ENCODE results near the gene TM9SF1. TPM values are rescaled to one million over a fixed set of nuclear protein-coding genes. Genes with fewer than 3 reads are reported as not detected.

TM9SF1 gene
- total RNA-seq, 1 donor from 2014 or later: 48.9 TPM

GRCh38 chr14:24234095-24235005, 39.1 kb upstream of the TM9SF1 start:
- intact Hi-C loops (cut with DNase I): no loop called here
- Histone ChIP-seq H3K9me3 (no peaks in the 10 kb centered on the region), H3K4me1 (peaks cover 43% of the 10 kb centered on the region), H3K27me3 (ENCODE audit: low read depth) (no peaks in the 10 kb centered on the region), H3K36me3 (peaks cover 53% of the 10 kb centered on the region), H3K4me3 (no peak overlapping the region), H3K27ac (no peak overlapping the region)
- ATAC-seq: no peak
- TF ChIP-seq, protein P1, sequence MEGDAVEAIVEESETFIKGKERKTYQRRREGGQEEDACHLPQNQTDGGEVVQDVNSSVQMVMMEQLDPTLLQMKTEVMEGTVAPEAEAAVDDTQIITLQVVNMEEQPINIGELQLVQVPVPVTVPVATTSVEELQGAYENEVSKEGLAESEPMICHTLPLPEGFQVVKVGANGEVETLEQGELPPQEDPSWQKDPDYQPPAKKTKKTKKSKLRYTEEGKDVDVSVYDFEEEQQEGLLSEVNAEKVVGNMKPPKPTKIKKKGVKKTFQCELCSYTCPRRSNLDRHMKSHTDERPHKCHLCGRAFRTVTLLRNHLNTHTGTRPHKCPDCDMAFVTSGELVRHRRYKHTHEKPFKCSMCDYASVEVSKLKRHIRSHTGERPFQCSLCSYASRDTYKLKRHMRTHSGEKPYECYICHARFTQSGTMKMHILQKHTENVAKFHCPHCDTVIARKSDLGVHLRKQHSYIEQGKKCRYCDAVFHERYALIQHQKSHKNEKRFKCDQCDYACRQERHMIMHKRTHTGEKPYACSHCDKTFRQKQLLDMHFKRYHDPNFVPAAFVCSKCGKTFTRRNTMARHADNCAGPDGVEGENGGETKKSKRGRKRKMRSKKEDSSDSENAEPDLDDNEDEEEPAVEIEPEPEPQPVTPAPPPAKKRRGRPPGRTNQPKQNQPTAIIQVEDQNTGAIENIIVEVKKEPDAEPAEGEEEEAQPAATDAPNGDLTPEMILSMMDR (IDR thresholded peaks at IDR 0.05): no peak
- DNase-seq: no peak

DNA sequence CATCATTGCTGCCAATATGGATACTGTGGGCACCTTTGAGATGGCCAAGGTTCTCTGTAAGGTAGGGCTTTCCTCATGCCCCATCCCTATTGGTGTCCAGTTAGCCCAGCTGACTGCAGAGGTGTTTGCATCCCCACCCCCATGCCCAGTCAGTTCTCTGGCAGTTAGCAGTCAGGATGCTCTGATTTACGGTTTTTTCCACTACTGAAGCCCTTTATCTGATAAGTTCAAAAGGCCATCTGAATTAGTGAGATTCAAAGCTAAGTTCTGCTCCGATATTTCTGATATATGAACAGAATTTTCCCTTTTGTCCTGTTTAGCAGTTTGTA, 38.3 kb upstream of the TM9SF1 start:
- TF ChIP-seq, protein P1 (IDR thresholded peaks at IDR 0.05): no peak
- peak overlapping the region; percentile 91 for H3K27ac ChIP-seq
- peaks cover 44% of the 10 kb centered on the region for H3K36me3 ChIP-seq
- H3K4me1 ChIP-seq: peaks cover 34% of the 10 kb centered on the region
- peak overlapping the region; percentile 83 for H3K4me3 ChIP-seq
- ATAC-seq (no peak), DNase-seq (no peak)
- intact Hi-C loops (cut with DNase I): no loop called here
- no peaks in the 10 kb centered on the region for H3K27me3 ChIP-seq (ENCODE audit: low read depth)
- H3K9me3 ChIP-seq: no peaks in the 10 kb centered on the region

DNA sequence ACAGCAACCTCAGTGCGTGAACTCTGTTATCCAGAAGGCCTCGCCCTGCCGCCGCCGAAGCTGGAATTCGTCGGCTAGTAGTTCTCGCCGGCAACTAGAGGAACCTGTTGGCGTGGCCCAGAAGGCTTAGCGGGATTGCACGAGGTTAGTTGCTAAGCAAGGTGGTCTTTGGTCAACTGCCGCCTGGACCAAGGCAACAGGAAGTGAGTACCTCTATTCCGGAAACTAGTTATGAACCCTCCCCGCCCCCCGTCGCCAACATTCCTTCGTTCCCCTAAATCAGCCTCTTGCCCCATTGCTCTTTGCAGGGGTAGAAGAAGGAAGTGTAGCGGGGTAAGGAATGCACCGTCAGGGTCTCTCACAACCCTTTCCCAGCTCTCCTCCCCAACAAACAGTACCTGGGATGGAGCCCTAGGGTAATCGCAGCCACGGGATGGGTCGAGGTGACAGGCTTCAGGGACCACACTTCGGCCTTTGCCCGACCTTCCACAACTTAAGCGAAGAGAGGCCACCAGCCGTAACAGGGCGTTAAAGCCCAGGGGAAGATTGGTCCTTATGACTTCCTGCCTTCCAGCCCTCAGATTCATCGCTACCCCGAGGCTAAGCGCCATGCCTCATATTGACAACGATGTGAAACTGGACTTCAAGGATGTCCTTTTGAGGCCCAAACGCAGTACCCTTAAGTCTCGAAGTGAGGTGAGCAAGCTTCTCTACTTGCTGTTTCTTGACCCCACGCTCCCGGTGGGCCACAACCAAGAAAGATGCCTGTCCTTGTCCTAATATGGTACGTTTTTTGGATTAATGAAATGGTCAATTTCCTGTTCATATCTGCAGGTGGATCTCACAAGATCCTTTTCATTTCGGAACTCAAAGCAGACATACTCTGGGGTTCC, 37.6 kb upstream of the TM9SF1 start, which contains the start of gene GMPR2:
GMPR2 (plus strand) TSS at position 285 of the 893 bp plus-strand sequence; CDS start at position 610, 325 bp downstream.
- intact Hi-C loops (cut with DNase I): no loop called here
- H3K27ac ChIP-seq: peak within 1 kb of the TSS; percentile 91
- no peak for DNase-seq
- peak; percentile 74 to 81 for ATAC-seq
- H3K27me3 ChIP-seq (ENCODE audit: low read depth): no peaks in the 10 kb centered on the region
- H3K36me3 ChIP-seq: peaks cover 43% of the 10 kb centered on the region
- peak within 1 kb of the TSS; percentile 83 for H3K4me3 ChIP-seq
- TF ChIP-seq, protein P1 (IDR thresholded peaks at IDR 0.05): no peak
- no peaks in the 10 kb centered on the region for H3K9me3 ChIP-seq
- H3K4me1 ChIP-seq: peaks cover 30% of the 10 kb centered on the region

DNA sequence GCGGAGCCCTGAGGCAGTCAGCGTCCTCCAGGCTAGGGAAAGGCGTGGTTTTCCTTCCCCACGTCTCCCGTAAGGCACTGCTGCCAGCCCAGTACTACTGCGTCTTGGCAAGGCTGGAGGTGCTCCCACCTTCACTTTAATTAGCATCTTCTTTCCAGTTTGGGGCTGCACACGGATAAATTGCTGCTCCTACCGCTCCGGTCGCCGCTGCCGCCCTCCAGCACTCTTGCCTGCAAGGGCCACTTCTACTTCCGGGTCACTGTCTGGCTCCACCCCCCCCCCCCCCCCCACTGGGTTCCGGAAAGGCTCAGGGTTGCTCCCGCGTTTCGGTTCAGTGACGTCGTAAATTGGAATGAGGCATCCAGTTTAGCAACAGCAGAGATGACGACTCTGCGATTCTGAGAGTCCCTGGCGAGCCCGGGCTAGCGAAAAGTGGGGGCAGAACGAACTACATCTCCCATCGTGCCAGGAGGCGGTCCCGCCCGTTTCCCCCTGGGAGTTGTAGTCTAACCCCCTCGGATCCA, 36.9 kb upstream of the TM9SF1 start, which contains the start of gene NEDD8:
NEDD8 (minus strand) TSS at position 247 of the 524 bp plus-strand sequence; CDS start at position 147, 100 bp downstream.
- Histone ChIP-seq H3K9me3 (no peaks in the 10 kb centered on the region), H3K36me3 (peaks cover 43% of the 10 kb centered on the region), H3K4me3 (peak within 1 kb of the TSS; percentile 83), H3K27me3 (ENCODE audit: low read depth) (no peaks in the 10 kb centered on the region), H3K4me1 (peaks cover 29% of the 10 kb centered on the region), H3K27ac (peak within 1 kb of the TSS; percentile 91)
- intact Hi-C loops (cut with DNase I): no loop called here
- DNase-seq: peak; percentile 93
- TF ChIP-seq, protein P1 (IDR thresholded peaks at IDR 0.05): no peak
- peak; percentile 92 to 94 for ATAC-seq
